Stomach (tissue), 9 donors: Measurements from ENCODE around the gene CA7. TPM values are rescaled to one million over a fixed set of nuclear protein-coding genes. Genes with fewer than 3 reads are reported as not detected.

ENCODE experiments used
- DNase-seq, 2 donors: peaks; one replicate each; pipeline versions ENCODE4 v3.0.0 to v3.0.0-alpha.2; 2013 to 2019
- H3K27ac ChIP-seq, 5 donors: fragments of 200-600 bp in 4 of 5; sonication (generic) in 4 of 5; one replicate each; pipeline ENCODE4 v1.5.1; 2013 to 2019; ENCODE audit warnings: mild to moderate bottlenecking in 1 of 5, moderate library complexity in 1 of 5
- H3K27me3 ChIP-seq, 3 donors: fragments of 200-600 bp; sonication (generic); one replicate each; pipeline ENCODE4 v1.5.1; 2017 to 2019; ENCODE audit warnings: mixed run types in 1 of 3
- H3K36me3 ChIP-seq, 4 donors: fragments of 200-600 bp; sonication (generic); 1 replicate in 3 of 4; 2 replicates in 1 of 4; pipeline ENCODE4 v1.5.1; 2016 to 2019
- H3K4me1 ChIP-seq, 4 donors: fragments of 200-600 bp; sonication (generic); one replicate each; pipeline ENCODE4 v1.5.1; 2016 to 2019
- H3K4me3 ChIP-seq, 4 donors: fragments of 200-600 bp; sonication (generic) in 3 of 4; one replicate each; pipeline ENCODE4 v1.5.1; 2016 to 2019; ENCODE audit warnings: mild to moderate bottlenecking in 1 of 4
- H3K9me3 ChIP-seq, 4 donors: fragments of 200-600 bp; sonication (generic); one replicate each; pipeline ENCODE4 v1.5.1; 2016 to 2019
- CTCF ChIP-seq, 7 experiments: fragments of 450-650 bp in 4 of 7; fragments of 200-600 bp in 3 of 7; sonication (generic) in 3 of 7; IDR thresholded peaks; one replicate each; pipeline ENCODE4 v1.5.1; 2016 to 2019; ENCODE audit warnings: antibody characterized with exemption in 7 of 7, control low read depth in 2 of 7, mild to moderate bottlenecking in 1 of 7
- EP300 ChIP-seq: sonication (generic); formaldehyde crosslinking; IDR thresholded peaks from one replicate; pipeline ENCODE4 v1.6.1; 2017; ENCODE audit warnings: antibody characterized with exemption
- POLR2A ChIP-seq, 4 donors: fragments of 450-650 bp; IDR thresholded peaks; one replicate each; pipeline ENCODE4 v1.6.1; 2016; ENCODE audit warnings: antibody characterized with exemption in 4 of 4, control low read depth in 2 of 4, mild to moderate bottlenecking in 1 of 4, moderate library complexity in 1 of 4
- POLR2AphosphoS5 ChIP-seq, 3 donors: sonication (generic); formaldehyde crosslinking; IDR thresholded peaks; one replicate each; pipeline ENCODE4 v1.6.1; 2016; ENCODE audit warnings: antibody characterized with exemption in 3 of 3
- WGBS, 5 donors: extraction: QIAGEN DNeasy Blood & Tissue Kit in 3 of 5; methylation state at CpG; one replicate each; pipeline versions ENCODE4 v1.1.5 to v1.1.7; 2013 to 2018; 5-methylcytosine and 5-hydroxymethylcytosine counted together
- intact Hi-C: fragments of 100-400 bp; cut with DNase I; formaldehyde crosslinking; loops from one replicate; pipeline ENCODE4 v1.15.1; 2023; ENCODE audit warnings: low total_unique reads
- polyA plus RNA-seq, 3 donors: library from polyadenylated mRNA; stranded (reverse); fragments of 200-250 nt; gene quantifications; one replicate each; pipeline ENCODE4 v1.2.3, GENCODE V29; 2013
- total RNA-seq, 5 donors: library from RNA; depleted of rRNA; stranded (reverse); fragments of >200 nt; gene quantifications; one replicate each; pipeline versions ENCODE4 v1.1.0 to v1.2.3, GENCODE V29; 2014 to 2016
- donor health status: healthy with polysubstance abuse.
- donor health status: Bipolar disorder and iron deficiency.
- donor health status: healthy.

Gene CA7
- total and polyA plus RNA-seq, 8 donors: 0.10 to 27.8 (median 0.55) TPM; not detected in 5

DNA sequence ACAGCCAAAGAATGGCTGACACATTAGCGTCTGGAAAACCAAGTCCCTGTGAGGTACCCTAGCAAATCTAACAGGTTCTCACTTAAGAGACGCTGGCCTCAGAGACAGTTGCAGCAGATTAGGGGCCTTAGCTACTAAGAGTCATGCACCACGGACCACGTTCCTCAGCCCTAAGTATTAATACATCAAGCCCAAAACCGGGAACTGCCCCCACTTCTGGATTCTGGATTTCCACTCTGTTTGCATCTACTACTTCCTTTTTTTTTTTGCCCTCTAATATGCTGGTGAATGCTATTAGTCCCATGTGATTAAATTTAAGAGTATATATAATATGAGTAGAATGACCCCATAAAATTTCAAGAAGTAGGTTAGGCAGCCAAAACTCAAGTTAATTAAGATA, 42.1 kb upstream of the CA7 start:
- no peaks in the 10 kb centered on the region for H3K27me3 ChIP-seq
- intact Hi-C loops: no loop called here
- 91 to 98% (median 92%) methylated on average over 5 of the region's 5 CpGs for WGBS, 5 donors

DNA sequence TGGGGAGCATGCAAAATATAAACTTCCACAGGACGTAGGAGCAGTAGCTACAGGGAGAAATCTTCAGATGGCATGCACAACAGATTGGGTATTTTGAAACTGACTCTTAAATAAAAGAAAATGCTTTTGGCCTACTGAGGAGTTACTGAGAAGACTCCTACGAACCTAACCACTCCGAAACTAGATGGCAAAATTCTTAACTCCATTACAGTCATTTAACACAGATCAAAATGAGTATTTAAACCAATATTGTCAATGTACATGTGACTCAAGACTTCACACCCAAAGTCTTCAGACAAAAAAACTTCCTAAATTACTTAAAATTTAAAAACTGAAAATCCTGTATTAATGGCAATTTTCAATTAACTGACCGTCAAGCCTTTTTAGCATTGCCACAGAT, 34.4 kb upstream of the CA7 start:
- Histone ChIP-seq H3K36me3 (peaks cover 39 to 100% (median 99%) of the 10 kb centered on the region in 4 donors), H3K27me3 (no peaks in the 10 kb centered on the region), H3K27ac (no peak overlapping the region), H3K9me3 (no peaks in the 10 kb centered on the region), H3K4me3 (no peak overlapping the region), H3K4me1 (no peaks in the 10 kb centered on the region)
- no peak for DNase-seq
- intact Hi-C loops: no loop called here
- TF ChIP-seq POLR2A (IDR thresholded peaks at IDR 0.05) (no peak), CTCF (IDR thresholded peaks at IDR 0.05) (no peak), POLR2AphosphoS5 (IDR thresholded peaks at IDR 0.05) (no peak), EP300 (no peak)
- WGBS, 5 donors: 90 to 95% (median 94%) methylated on average over 4 of the region's 4 CpGs

More for the DNA sequence above, 42.1 kb upstream of the CA7 start:
- DNase-seq: no peak
- no peak overlapping the region for H3K4me3 ChIP-seq
- H3K4me1 ChIP-seq: no peaks in the 10 kb centered on the region
- no peaks in the 10 kb centered on the region for H3K9me3 ChIP-seq
- H3K27ac ChIP-seq: no peak overlapping the region
- no peak for TF ChIP-seq EP300
- peaks cover 22 to 64% (median 64%) of the 10 kb centered on the region in 4 donors for H3K36me3 ChIP-seq

DNA sequence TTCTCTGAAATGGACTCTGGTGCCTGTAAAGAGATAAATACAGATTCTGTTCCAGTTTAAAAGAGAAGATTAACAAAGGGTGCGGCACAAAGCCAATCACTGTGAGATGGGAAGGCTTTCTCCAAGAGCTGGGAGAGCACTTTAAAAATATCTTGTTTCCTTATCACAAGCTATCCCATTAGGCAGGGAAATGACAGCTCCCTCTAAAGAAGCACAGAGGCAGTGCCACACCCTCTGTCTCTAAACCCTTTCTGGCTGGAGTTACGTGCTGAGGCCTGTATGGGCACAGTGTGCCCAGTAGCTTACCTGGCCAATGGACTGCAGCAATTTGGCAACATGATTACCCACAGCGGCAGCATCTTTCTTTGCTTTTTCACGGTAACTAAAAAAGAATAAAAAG, 33.8 kb upstream of the CA7 start:
- H3K4me1 ChIP-seq: no peaks in the 10 kb centered on the region
- intact Hi-C loops: no loop called here
- no peak for DNase-seq
- no peak overlapping the region for H3K27ac ChIP-seq
- H3K27me3 ChIP-seq: no peaks in the 10 kb centered on the region
- no peak overlapping the region for H3K4me3 ChIP-seq
- H3K9me3 ChIP-seq: no peaks in the 10 kb centered on the region
- TF ChIP-seq POLR2AphosphoS5 (IDR thresholded peaks at IDR 0.05) (no peak), EP300 (no peak), CTCF (IDR thresholded peaks at IDR 0.05) (no peak), POLR2A (IDR thresholded peaks at IDR 0.05) (no peak)
- WGBS, 5 donors: 85 to 95% (median 95%) methylated on average over 4 of the region's 4 CpGs
- H3K36me3 ChIP-seq: peaks cover 33 to 100% (median 99%) of the 10 kb centered on the region in 4 donors

DNA sequence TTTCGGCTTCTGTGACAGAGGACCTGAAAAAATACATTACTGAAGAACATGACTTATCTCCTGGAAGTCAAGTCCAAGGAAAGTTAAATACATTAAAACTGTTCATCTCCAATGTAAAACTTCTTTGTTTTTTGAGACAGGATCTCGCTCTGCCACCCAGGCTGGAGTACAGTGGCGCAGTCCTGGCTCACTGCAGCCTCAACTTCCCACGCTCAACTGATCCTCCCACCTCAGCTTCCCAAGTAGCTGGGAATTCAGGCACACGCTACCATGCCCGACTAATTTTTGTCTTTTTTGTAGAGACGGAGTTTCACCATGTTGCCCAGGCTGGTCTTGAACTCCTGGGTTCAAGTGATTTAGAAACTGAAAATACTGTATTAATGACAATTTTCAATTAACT, 33.2 kb upstream of the CA7 start:
- 92 to 99% (median 97%) methylated on average over 7 of the region's 7 CpGs for WGBS, 5 donors
- TF ChIP-seq POLR2AphosphoS5 (IDR thresholded peaks at IDR 0.05): no peak
- no peak for TF ChIP-seq CTCF (IDR thresholded peaks at IDR 0.05)
- no peak for TF ChIP-seq POLR2A (IDR thresholded peaks at IDR 0.05)
- TF ChIP-seq EP300: no peak
- no peak for DNase-seq
- Histone ChIP-seq H3K4me3 (no peak overlapping the region), H3K9me3 (no peaks in the 10 kb centered on the region), H3K4me1 (no peaks in the 10 kb centered on the region), H3K27ac (no peak overlapping the region), H3K27me3 (no peaks in the 10 kb centered on the region), H3K36me3 (peaks cover 32 to 100% (median 99%) of the 10 kb centered on the region in 4 donors)
- intact Hi-C loops: no loop called here

DNA sequence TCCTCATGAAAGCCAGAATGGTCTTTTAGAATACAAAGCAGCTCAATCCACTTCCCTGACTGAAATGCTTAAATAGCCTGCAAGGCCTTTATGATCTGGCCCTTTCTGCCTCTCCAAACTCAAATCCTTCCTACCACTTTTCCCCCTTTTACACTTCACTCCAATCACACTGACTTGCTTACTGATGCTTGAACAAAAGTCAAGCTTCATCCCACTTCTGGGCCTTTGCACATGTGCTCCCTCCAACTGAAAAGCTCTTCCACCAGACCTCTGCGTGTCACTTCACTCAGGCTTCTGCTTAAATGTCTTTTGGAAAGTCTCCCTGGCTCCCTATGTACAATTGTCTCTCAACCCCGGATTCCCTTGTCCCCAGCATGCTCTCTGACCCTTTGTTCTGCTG, 29.5 kb upstream of the CA7 start:
- Histone ChIP-seq H3K36me3 (peaks cover 42 to 100% (median 100%) of the 10 kb centered on the region in 4 donors), H3K27ac (no peak overlapping the region), H3K4me1 (no peaks in the 10 kb centered on the region), H3K27me3 (no peaks in the 10 kb centered on the region), H3K9me3 (no peaks in the 10 kb centered on the region), H3K4me3 (no peak overlapping the region)
- WGBS, 5 donors: 90 to 98% (median 93%) methylated on average over 2 of the region's 2 CpGs
- TF ChIP-seq POLR2AphosphoS5 (IDR thresholded peaks at IDR 0.05): no peak
- TF ChIP-seq EP300: no peak
- no peak for TF ChIP-seq POLR2A (IDR thresholded peaks at IDR 0.05)
- no peak for TF ChIP-seq CTCF (IDR thresholded peaks at IDR 0.05)
- intact Hi-C loops: no loop called here
- DNase-seq: no peak
